ENCODE measurements around the gene NCAPD2. TPM values are rescaled to one million over a fixed set of nuclear protein-coding genes. Genes with fewer than 3 reads are reported as not detected.

NCAPD2 gene
- total RNA-seq, 1 donor from 2014 or later: 32.0 TPM

DNA sequence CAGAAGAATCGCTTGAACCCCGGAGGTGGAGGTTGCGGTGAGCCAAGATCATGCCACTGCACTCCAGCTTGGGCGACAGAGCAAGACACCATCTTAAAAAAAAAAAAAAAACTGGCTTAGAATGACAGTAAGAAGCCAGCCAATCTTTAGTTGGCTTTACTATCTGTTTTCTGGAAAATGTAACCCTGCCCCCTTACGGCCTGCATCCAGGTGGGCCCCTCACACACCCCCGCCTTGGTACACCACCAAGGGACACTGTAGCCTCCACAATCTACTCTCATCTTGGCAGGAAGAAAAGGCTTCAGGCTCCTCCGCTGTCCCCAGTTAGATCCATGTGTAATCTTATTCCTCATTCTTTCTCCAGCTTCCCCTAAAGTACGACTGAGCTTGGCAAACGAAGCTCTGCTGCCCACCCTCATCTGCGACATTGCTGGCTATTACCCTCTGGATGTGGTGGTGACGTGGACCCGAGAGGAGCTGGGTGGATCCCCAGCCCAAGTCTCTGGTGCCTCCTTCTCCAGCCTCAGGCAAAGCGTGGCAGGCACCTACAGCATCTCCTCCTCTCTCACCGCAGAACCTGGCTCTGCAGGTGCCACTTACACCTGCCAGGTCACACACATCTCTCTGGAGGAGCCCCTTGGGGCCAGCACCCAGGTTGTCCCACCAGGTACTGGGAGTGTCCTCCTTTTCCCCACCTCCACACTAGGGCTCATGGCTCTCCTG, 35.5 kb upstream of the NCAPD2 start:
- peaks cover 31% of the 10 kb centered on the region for H3K4me1 ChIP-seq
- H3K4me3 ChIP-seq: no peak overlapping the region
- ATAC-seq: no peak
- no peaks in the 10 kb centered on the region for H3K27me3 ChIP-seq (ENCODE audit: low read depth)
- DNase-seq: no peak
- no peaks in the 10 kb centered on the region for H3K9me3 ChIP-seq
- intact Hi-C loops (cut with DNase I): no loop called here
- H3K27ac ChIP-seq: no peak overlapping the region
- TF ChIP-seq, protein P1, sequence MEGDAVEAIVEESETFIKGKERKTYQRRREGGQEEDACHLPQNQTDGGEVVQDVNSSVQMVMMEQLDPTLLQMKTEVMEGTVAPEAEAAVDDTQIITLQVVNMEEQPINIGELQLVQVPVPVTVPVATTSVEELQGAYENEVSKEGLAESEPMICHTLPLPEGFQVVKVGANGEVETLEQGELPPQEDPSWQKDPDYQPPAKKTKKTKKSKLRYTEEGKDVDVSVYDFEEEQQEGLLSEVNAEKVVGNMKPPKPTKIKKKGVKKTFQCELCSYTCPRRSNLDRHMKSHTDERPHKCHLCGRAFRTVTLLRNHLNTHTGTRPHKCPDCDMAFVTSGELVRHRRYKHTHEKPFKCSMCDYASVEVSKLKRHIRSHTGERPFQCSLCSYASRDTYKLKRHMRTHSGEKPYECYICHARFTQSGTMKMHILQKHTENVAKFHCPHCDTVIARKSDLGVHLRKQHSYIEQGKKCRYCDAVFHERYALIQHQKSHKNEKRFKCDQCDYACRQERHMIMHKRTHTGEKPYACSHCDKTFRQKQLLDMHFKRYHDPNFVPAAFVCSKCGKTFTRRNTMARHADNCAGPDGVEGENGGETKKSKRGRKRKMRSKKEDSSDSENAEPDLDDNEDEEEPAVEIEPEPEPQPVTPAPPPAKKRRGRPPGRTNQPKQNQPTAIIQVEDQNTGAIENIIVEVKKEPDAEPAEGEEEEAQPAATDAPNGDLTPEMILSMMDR (IDR thresholded peaks at IDR 0.05): no peak
- peaks cover 94% of the 10 kb centered on the region for H3K36me3 ChIP-seq

GRCh38 chr12:6459004-6459337, 34.9 kb upstream of the NCAPD2 start:
- H3K9me3 ChIP-seq: no peaks in the 10 kb centered on the region
- TF ChIP-seq, protein P1 (IDR thresholded peaks at IDR 0.05): no peak
- H3K27me3 ChIP-seq (ENCODE audit: low read depth): no peaks in the 10 kb centered on the region
- peaks cover 94% of the 10 kb centered on the region for H3K36me3 ChIP-seq
- no peak overlapping the region for H3K4me3 ChIP-seq
- H3K27ac ChIP-seq: no peak overlapping the region
- H3K4me1 ChIP-seq: peaks cover 36% of the 10 kb centered on the region
- intact Hi-C loops (cut with DNase I): no loop called here
- ATAC-seq (no peak), DNase-seq (no peak)

DNA sequence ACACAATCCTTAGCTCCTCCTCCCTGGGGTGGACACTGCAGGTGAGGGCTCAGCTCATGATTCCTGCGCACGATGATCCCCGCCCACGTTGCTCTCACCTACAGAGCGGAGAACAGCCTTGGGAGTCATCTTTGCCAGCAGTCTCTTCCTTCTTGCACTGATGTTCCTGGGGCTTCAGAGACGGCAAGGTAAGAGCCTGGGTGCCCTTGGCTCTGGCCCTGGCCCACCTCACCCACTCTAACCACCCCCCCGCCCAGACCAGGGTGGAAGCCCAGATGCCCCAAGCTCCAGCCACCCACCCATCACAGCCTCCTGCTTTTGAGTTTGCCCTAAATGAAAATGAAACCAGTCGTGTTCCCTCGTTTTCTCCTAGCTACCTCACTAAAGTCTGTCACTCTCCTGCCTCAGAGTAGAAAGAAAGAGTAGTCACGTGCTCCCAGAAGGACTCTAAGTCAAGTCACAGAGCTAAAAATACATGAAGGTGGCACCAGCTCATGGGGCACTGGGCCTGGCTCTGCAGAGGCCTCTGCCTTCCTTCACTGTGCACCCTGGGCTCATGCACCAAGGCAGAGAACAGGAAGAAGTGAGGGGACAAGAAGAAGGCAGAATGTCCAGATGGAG, 33.0 kb upstream of the NCAPD2 start:
- Histone ChIP-seq H3K27ac (peak overlapping the region; percentile 50), H3K4me1 (peaks cover 52% of the 10 kb centered on the region), H3K36me3 (peaks cover 94% of the 10 kb centered on the region), H3K27me3 (ENCODE audit: low read depth) (no peaks in the 10 kb centered on the region), H3K9me3 (no peaks in the 10 kb centered on the region), H3K4me3 (no peak overlapping the region)
- TF ChIP-seq, protein P1 (IDR thresholded peaks at IDR 0.05): no peak
- ATAC-seq (peak in 1 of 2 donors; percentile 4), DNase-seq (no peak)
- intact Hi-C loops (cut with DNase I): no loop called here

DNA sequence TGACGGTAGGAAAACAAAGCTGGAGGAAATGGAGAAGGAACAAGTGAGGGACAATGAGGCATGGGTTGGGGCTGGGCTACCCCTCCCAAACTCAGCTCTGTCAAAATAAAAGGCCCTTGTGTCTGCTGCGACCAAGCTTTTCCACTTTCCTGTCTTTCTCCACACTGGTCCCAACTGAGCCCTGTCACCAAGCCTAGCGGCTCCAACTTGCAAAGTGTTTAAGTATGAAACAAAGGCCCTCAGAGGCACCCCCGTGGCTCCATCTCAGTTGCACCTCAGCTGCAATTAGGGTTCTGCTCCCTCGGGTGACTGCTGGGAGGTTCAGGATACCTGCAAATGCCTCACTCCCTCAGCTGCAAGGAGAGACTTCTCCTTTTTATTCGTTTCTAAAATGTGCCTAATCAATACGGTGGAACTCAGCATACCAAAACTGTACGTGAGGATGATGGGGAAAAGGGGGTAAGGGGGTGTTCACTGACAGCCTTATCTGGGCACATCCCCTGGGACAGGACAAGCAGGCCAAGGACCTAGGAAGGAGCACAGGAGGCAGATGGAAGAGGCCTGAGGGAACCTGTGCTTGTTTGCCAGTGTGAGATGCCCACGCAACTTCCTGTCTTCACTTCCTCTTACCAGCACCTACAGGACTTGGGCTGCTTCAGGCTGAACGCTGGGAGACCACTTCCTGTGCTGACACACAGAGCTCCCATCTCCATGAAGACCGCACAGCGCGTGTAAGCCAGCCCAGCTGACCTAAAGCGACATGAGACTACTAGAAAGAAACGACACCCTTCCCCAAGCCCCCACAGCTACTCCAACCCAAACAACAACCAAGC, 32.3 kb upstream of the NCAPD2 start:
- H3K27me3 ChIP-seq (ENCODE audit: low read depth): no peaks in the 10 kb centered on the region
- peak overlapping the region; percentile 7 for H3K4me3 ChIP-seq
- H3K9me3 ChIP-seq: no peaks in the 10 kb centered on the region
- H3K4me1 ChIP-seq: peaks cover 56% of the 10 kb centered on the region
- TF ChIP-seq, protein P1 (IDR thresholded peaks at IDR 0.05): no peak
- ATAC-seq (peak; percentile 82 to 86), DNase-seq (peak; percentile 85)
- peak overlapping the region; percentile 50 for H3K27ac ChIP-seq
- intact Hi-C loops (cut with DNase I): no loop called here
- H3K36me3 ChIP-seq: peaks cover 98% of the 10 kb centered on the region

- peaks cover 56% of the 10 kb centered on the region for H3K4me1 ChIP-seq
- H3K27me3 ChIP-seq (ENCODE audit: low read depth): no peaks in the 10 kb centered on the region
- H3K27ac ChIP-seq: peak overlapping the region; percentile 50
- ATAC-seq (no peak), DNase-seq (no peak)
- H3K9me3 ChIP-seq: no peaks in the 10 kb centered on the region
- intact Hi-C loops (cut with DNase I): no loop called here
- H3K4me3 ChIP-seq: peak overlapping the region; percentile 7
- peaks cover 98% of the 10 kb centered on the region for H3K36me3 ChIP-seq
- TF ChIP-seq, protein P1 (IDR thresholded peaks at IDR 0.05): no peak
Measured at GRCh38 chr12:6462234-6462995, 31.5 kb upstream of the NCAPD2 start.
